PFSK-1 (cell line): Measurements from ENCODE around the gene ESR1.

Experiments used
- POLR2AphosphoS5 ChIP-seq: IDR thresholded peaks from 2 replicates; pipeline ENCODE4 v1.6.1; 2012; ENCODE audit warnings: low read depth, mild to moderate bottlenecking, control low read depth, low read length, moderate library complexity
- SIN3A ChIP-seq: IDR thresholded peaks from 2 replicates; pipeline ENCODE4 v1.6.1; 2012; ENCODE audit warnings: mild to moderate bottlenecking, low read length, moderate library complexity, borderline replicate concordance; ENCODE audit not compliant: insufficient read depth
- TF ChIP-seq, protein P1 (sequence below), 2 experiments: IDR thresholded peaks; 2 replicates each; pipeline versions ENCODE4 v1.6.1 to v1.8.0; 2011 to 2012; ENCODE audit warnings: low read depth in 2 of 2, low read length in 2 of 2, control low read depth in 1 of 2, inconsistent platforms in 1 of 2, mild to moderate bottlenecking in 1 of 2, moderate library complexity in 1 of 2; ENCODE audit not compliant: insufficient read depth in 1 of 2

DNA sequence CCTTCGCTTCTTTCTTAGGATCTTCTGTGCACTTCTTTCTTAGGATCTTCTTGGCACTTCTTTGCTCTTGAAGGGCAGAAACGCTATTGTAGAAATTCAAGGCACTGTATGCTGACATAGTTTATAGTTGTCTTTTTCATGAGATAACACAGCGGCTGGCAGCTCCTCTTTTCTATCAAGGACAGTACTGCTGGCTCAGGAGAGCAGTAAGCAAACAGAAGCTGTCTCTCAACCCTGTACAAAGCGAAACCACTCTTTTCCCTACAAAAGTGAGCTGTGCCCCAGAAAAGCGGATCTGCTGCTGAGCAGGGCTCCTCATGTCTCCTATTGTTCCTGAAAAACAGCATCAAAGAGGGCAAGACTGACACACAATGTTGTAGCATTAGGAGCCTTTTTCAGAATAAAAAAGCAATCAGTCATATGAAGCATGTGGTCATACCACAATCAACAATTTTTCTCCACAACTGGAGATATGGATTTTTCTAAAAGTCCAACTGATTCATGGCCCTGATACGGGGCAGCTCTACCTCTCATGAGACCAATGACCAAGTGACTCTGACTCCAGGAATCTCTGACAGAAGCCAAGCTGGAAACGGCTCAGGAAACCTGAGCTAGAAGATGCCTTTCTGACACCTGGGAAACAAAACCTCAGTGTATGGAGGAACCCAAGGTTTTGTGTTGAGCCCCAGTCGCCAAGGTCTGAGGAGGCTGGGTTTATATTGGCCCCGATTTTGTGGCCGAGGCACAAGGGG lies 255.9 kb downstream of the ESR1 start:
- TF ChIP-seq POLR2AphosphoS5 (no peak), SIN3A (no peak)
- TF ChIP-seq, protein P1, sequence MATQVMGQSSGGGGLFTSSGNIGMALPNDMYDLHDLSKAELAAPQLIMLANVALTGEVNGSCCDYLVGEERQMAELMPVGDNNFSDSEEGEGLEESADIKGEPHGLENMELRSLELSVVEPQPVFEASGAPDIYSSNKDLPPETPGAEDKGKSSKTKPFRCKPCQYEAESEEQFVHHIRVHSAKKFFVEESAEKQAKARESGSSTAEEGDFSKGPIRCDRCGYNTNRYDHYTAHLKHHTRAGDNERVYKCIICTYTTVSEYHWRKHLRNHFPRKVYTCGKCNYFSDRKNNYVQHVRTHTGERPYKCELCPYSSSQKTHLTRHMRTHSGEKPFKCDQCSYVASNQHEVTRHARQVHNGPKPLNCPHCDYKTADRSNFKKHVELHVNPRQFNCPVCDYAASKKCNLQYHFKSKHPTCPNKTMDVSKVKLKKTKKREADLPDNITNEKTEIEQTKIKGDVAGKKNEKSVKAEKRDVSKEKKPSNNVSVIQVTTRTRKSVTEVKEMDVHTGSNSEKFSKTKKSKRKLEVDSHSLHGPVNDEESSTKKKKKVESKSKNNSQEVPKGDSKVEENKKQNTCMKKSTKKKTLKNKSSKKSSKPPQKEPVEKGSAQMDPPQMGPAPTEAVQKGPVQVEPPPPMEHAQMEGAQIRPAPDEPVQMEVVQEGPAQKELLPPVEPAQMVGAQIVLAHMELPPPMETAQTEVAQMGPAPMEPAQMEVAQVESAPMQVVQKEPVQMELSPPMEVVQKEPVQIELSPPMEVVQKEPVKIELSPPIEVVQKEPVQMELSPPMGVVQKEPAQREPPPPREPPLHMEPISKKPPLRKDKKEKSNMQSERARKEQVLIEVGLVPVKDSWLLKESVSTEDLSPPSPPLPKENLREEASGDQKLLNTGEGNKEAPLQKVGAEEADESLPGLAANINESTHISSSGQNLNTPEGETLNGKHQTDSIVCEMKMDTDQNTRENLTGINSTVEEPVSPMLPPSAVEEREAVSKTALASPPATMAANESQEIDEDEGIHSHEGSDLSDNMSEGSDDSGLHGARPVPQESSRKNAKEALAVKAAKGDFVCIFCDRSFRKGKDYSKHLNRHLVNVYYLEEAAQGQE (IDR thresholded peaks at IDR 0.05; ENCODE audit: insufficient read depth in 1 of 2, low read depth in 2 of 2, low read length in 2 of 2) = no peak
